ENCODE measurements around the gene CELA1.
"Not testable (repeated sequence)": the region's sequence is repeated elsewhere in the genome, so short reads cannot be mapped to it uniquely, and the experiment has no call there.

The CELA1 gene

DNA sequence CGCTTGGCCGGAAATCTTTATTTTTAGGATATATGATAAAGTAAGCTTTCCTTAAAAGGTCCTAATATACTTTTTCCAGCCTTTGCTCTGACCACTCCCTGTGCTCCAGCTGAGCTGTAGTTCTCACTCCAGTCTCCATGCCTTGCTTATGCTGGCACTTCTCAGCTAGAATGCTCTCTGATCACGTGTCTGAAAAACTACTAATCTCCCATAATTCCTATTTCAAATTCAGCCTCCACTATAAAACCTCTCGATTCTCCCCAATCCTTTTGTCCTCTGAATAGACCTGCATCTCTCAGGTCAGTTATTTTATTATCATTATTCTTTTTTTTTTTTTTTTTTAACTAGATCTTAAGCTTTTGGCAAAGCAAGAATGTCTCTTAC, 26.2 kb downstream of the CELA1 start:
- no peaks in the 10 kb centered on the region for H4K20me1 ChIP-seq (ENCODE audit: insufficient read depth)
- H3K27ac ChIP-seq: peak overlapping the region; percentile 75
- no peak overlapping the region for H3K4me3 ChIP-seq (IDR thresholded peaks at IDR 0.05; ENCODE audit: insufficient read depth, low read depth, low read length)
- H3K4me1 ChIP-seq (ENCODE audit: low read depth, poor library complexity, severe bottlenecking): peaks cover 74% of the 10 kb centered on the region
- H3K27me3 ChIP-seq (ENCODE audit: insufficient read depth, low read depth): no peaks in the 10 kb centered on the region
- H3K4me2 ChIP-seq: peak overlapping the region; percentile 72
- peaks cover 23% of the 10 kb centered on the region; the same call in 1 of the 2 replicates for H3K79me2 ChIP-seq (ENCODE audit: insufficient read depth, low read depth)
- no peaks in the 10 kb centered on the region for H3K36me3 ChIP-seq (ENCODE audit: insufficient read depth)
- H2AFZ ChIP-seq (ENCODE audit: low read depth): no peak overlapping the region
- TF ChIP-seq, protein P1, sequence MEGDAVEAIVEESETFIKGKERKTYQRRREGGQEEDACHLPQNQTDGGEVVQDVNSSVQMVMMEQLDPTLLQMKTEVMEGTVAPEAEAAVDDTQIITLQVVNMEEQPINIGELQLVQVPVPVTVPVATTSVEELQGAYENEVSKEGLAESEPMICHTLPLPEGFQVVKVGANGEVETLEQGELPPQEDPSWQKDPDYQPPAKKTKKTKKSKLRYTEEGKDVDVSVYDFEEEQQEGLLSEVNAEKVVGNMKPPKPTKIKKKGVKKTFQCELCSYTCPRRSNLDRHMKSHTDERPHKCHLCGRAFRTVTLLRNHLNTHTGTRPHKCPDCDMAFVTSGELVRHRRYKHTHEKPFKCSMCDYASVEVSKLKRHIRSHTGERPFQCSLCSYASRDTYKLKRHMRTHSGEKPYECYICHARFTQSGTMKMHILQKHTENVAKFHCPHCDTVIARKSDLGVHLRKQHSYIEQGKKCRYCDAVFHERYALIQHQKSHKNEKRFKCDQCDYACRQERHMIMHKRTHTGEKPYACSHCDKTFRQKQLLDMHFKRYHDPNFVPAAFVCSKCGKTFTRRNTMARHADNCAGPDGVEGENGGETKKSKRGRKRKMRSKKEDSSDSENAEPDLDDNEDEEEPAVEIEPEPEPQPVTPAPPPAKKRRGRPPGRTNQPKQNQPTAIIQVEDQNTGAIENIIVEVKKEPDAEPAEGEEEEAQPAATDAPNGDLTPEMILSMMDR (conservative IDR thresholded peaks at IDR 0.05; ENCODE audit: low read depth, low read length): no peak
- H3K9ac ChIP-seq: peak overlapping the region; percentile 35; the same call in 1 of the 2 replicates

DNA sequence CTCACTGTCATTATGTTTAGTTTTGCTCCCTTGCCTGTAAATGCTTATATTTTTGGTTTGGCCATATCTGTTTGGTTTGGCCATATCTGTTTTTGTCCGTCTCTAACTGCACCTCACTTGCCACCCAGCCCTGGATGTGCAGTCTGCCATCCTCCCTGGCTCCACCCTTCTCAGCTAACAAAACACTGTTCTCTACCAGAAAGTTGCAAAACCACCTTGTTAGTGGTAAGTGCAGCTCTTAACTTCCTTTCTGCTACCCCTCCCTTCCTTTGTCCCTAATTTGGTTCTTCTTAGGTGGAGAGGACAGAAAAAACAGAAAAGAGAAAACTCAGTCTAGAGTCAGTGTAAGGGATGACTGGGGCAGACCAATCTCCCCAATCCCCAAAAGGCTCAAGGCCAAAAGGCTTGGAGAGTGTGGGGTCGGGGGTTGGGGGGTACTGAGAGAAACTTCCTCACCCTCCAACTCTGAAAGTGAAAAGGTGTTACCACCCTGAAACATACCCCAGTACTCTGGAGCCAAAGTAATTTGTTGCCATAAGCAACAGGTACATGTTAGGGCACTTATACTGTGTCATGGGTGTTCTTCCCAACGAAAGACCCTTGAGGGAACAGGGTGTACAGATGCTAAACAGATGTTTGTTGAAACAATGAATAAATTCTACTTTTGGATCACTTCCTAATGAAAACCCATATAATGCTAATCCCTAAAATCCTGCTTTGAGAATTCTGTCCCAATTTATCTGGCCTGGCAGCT, 27.5 kb downstream of the CELA1 start:
- no peak overlapping the region; the same call in 1 of the 2 replicates for H3K9ac ChIP-seq
- no peaks in the 10 kb centered on the region for H3K27me3 ChIP-seq (ENCODE audit: insufficient read depth, low read depth)
- H3K4me1 ChIP-seq (ENCODE audit: low read depth, poor library complexity, severe bottlenecking): peaks cover 61% of the 10 kb centered on the region
- peaks cover 23% of the 10 kb centered on the region; the same call in 1 of the 2 replicates for H3K79me2 ChIP-seq (ENCODE audit: insufficient read depth, low read depth)
- no peak overlapping the region for H3K4me3 ChIP-seq (IDR thresholded peaks at IDR 0.05; ENCODE audit: insufficient read depth, low read depth, low read length)
- peak overlapping the region; percentile 75 for H3K27ac ChIP-seq
- H4K20me1 ChIP-seq (ENCODE audit: insufficient read depth): no peaks in the 10 kb centered on the region
- H3K4me2 ChIP-seq: peak overlapping the region; percentile 72
- peak overlapping the region; percentile 57; the same call in 1 of the 2 replicates for H2AFZ ChIP-seq (ENCODE audit: low read depth)
- no peaks in the 10 kb centered on the region for H3K36me3 ChIP-seq (ENCODE audit: insufficient read depth)
- TF ChIP-seq, protein P1 (conservative IDR thresholded peaks at IDR 0.05; ENCODE audit: low read depth, low read length): no peak

DNA sequence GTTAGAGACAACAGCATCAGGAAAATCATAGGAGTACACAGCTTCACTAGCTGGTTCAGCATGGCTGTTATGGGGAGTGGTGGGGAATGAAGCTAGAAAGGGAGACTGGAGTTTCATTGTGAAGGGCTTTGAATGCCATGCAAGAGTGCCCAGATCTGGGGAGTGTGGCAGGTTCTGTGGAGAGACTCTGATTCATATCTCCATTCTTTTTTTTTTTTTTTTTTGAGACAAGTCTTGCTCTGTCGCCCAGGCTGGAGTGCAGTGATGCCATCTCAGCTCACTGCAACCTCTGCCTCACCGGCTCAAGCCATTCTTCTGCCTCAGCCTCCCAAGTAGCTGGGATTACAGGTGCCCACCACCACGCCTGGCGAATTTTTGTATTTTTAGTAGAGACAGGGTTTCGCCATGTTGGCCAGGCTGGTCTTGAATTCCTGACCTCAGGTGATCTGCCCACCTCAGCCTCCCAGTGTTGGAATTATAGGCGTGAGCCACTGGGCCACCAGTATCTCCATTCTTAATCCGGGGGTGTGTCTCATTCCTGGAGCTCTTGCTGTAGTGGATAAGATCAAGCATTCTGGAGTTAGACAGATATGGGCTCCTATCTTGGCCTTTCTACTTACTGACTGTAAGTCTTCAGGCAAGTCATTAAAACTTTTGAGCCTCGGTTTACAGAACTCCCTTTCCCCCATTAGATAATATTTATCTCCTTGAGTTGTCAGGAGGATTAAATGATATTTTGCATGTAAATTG, 28.2 kb downstream of the CELA1 start:
- peak overlapping the region; percentile 75 for H3K27ac ChIP-seq
- not testable (repeated sequence) for H3K9ac ChIP-seq; H3K4me3 ChIP-seq (IDR thresholded peaks at IDR 0.05; ENCODE audit: insufficient read depth, low read depth, low read length); H3K27me3 ChIP-seq (ENCODE audit: insufficient read depth, low read depth); H3K36me3 ChIP-seq (ENCODE audit: insufficient read depth); H4K20me1 ChIP-seq (ENCODE audit: insufficient read depth)
- H3K79me2 ChIP-seq (ENCODE audit: insufficient read depth, low read depth): peaks cover 20% of the 10 kb centered on the region; the same call in 1 of the 2 replicates
- H3K4me2 ChIP-seq: peak overlapping the region; percentile 72
- peak overlapping the region; percentile 57; the same call in 1 of the 2 replicates for H2AFZ ChIP-seq (ENCODE audit: low read depth)
- H3K4me1 ChIP-seq (ENCODE audit: low read depth, poor library complexity, severe bottlenecking): peaks cover 60% of the 10 kb centered on the region

DNA sequence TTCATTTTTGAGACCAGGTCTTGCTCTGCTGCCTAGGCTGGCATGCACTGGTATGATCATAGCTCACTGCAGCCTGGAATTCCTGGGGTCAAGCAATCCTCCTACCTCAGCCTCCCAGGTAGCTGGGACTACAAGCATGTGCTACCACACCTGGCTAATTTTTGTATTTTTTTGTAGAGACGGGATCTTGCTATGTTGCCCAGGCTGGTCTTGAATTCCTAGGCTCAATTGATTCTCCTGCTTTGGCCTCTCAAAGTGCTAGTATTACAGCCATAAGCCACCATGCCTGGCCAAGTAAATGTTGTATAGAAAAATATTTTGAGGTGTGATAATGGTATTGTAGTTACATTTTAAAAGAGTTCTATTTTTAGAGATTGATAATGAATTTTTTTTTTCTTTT, 35.1 kb downstream of the CELA1 start:
- H2AFZ ChIP-seq (ENCODE audit: low read depth): no peak overlapping the region
- no peak overlapping the region for H3K4me2 ChIP-seq
- H3K4me1 ChIP-seq (ENCODE audit: low read depth, poor library complexity, severe bottlenecking): no peaks in the 10 kb centered on the region
- no peaks in the 10 kb centered on the region for H3K36me3 ChIP-seq (ENCODE audit: insufficient read depth)
- no peaks in the 10 kb centered on the region for H3K27me3 ChIP-seq (ENCODE audit: insufficient read depth, low read depth)
- H3K4me3 ChIP-seq (IDR thresholded peaks at IDR 0.05; ENCODE audit: insufficient read depth, low read depth, low read length): no peak overlapping the region
- TF ChIP-seq, protein P1 (conservative IDR thresholded peaks at IDR 0.05; ENCODE audit: low read depth, low read length): no peak
- no peak overlapping the region for H3K9ac ChIP-seq
- H4K20me1 ChIP-seq (ENCODE audit: insufficient read depth): no peaks in the 10 kb centered on the region
- H3K27ac ChIP-seq: no peak overlapping the region
- H3K79me2 ChIP-seq (ENCODE audit: insufficient read depth, low read depth): no peaks in the 10 kb centered on the region; the same call in 1 of the 2 replicates

All from KMS-11 (cell line).